KMS-11 (cell line): ENCODE measurements around the gene TMEM121B.

Experiments
- H2AFZ ChIP-seq: fragments of 200-600 bp; sonication (generic); 2 replicates; pipeline ENCODE4 v1.6.1; 2016; ENCODE audit warnings: antibody characterized with exemption, mixed run types, low read depth
- H3K27ac ChIP-seq: fragments of 200-600 bp; sonication (generic); 2 replicates; pipeline ENCODE4 v1.6.1; 2016; ENCODE audit warnings: mild to moderate bottlenecking, mixed run types
- H3K27me3 ChIP-seq: fragments of 200-600 bp; sonication (generic); 2 replicates; pipeline ENCODE4 v1.6.1; 2017; ENCODE audit warnings: mild to moderate bottlenecking, low read depth, mixed run types, moderate library complexity; ENCODE audit not compliant: insufficient read depth
- H3K36me3 ChIP-seq: fragments of 200-600 bp; sonication (generic); 2 replicates; pipeline ENCODE4 v1.6.1; 2017; ENCODE audit warnings: mild to moderate bottlenecking, mixed run types; ENCODE audit not compliant: insufficient read depth
- H3K4me1 ChIP-seq: fragments of 200-600 bp; sonication (generic); 2 replicates; pipeline ENCODE4 v1.6.1; 2016; ENCODE audit warnings: mild to moderate bottlenecking, low read depth, mixed run types; ENCODE audit not compliant: poor library complexity, severe bottlenecking
- H3K4me2 ChIP-seq: fragments of 200-600 bp; sonication (generic); 2 replicates; pipeline ENCODE4 v1.7.0; 2016; ENCODE audit warnings: mild to moderate bottlenecking, mixed run types
- H3K4me3 ChIP-seq: fragments of 200-600 bp; sonication (generic); IDR thresholded peaks from 2 replicates; pipeline ENCODE4 v1.6.1; 2017; ENCODE audit warnings: low read depth, low read length, mixed read lengths; ENCODE audit not compliant: insufficient read depth
- H3K79me2 ChIP-seq: fragments of 200-600 bp; sonication (generic); 2 replicates; pipeline ENCODE4 v1.6.1; 2016; ENCODE audit warnings: low read depth, mixed run types; ENCODE audit not compliant: insufficient read depth
- H3K9ac ChIP-seq: fragments of 200-600 bp; sonication (generic); 2 replicates; pipeline ENCODE4 v1.6.1; 2016; ENCODE audit warnings: mild to moderate bottlenecking, mixed run types
- H4K20me1 ChIP-seq: fragments of 200-600 bp; sonication (generic); 2 replicates; pipeline ENCODE4 v1.6.1; 2016; ENCODE audit warnings: mild to moderate bottlenecking, mixed run types; ENCODE audit not compliant: insufficient read depth
- TF ChIP-seq, protein P1 (sequence below): fragments of 200-600 bp; sonication (generic); conservative IDR thresholded peaks from 2 replicates; pipeline ENCODE4 v1.6.1; 2017; ENCODE audit warnings: low read depth, mild to moderate bottlenecking, antibody characterized with exemption, low read length, moderate library complexity, mixed read lengths

TMEM121B gene

DNA sequence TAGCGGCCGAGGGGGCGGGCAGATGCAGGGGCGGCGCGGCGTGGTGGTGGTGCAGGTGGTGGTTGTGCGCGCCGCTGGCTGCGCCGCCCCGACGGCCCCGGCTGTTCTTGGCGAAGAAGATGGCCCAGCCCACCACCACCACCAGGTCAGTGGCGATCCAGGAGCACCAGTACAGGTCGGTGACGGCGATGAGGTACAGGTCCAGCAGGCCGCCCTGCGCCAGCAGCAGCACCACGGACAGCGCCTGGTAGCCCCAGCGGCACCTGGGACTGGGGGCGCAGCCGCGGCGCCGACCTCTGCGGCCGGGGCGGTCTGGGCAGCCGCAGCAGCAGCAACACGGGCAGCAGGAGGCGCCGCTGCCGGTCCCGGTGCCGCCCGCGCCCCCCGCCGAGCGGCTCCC lies 879 bp downstream of the TMEM121B start:
- no peaks in the 10 kb centered on the region for H3K27me3 ChIP-seq
- H3K9ac ChIP-seq: no peak overlapping the region
- H3K4me3 ChIP-seq: no peak overlapping the region
- no peaks in the 10 kb centered on the region for H4K20me1 ChIP-seq
- no peaks in the 10 kb centered on the region for H3K36me3 ChIP-seq
- H2AFZ ChIP-seq: no peak overlapping the region
- H3K27ac ChIP-seq: no peak overlapping the region
- H3K4me1 ChIP-seq: peaks cover 10% of the 10 kb centered on the region
- H3K4me2 ChIP-seq: no peak overlapping the region
- no peaks in the 10 kb centered on the region for H3K79me2 ChIP-seq
- TF ChIP-seq, protein P1, sequence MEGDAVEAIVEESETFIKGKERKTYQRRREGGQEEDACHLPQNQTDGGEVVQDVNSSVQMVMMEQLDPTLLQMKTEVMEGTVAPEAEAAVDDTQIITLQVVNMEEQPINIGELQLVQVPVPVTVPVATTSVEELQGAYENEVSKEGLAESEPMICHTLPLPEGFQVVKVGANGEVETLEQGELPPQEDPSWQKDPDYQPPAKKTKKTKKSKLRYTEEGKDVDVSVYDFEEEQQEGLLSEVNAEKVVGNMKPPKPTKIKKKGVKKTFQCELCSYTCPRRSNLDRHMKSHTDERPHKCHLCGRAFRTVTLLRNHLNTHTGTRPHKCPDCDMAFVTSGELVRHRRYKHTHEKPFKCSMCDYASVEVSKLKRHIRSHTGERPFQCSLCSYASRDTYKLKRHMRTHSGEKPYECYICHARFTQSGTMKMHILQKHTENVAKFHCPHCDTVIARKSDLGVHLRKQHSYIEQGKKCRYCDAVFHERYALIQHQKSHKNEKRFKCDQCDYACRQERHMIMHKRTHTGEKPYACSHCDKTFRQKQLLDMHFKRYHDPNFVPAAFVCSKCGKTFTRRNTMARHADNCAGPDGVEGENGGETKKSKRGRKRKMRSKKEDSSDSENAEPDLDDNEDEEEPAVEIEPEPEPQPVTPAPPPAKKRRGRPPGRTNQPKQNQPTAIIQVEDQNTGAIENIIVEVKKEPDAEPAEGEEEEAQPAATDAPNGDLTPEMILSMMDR: no peak

DNA sequence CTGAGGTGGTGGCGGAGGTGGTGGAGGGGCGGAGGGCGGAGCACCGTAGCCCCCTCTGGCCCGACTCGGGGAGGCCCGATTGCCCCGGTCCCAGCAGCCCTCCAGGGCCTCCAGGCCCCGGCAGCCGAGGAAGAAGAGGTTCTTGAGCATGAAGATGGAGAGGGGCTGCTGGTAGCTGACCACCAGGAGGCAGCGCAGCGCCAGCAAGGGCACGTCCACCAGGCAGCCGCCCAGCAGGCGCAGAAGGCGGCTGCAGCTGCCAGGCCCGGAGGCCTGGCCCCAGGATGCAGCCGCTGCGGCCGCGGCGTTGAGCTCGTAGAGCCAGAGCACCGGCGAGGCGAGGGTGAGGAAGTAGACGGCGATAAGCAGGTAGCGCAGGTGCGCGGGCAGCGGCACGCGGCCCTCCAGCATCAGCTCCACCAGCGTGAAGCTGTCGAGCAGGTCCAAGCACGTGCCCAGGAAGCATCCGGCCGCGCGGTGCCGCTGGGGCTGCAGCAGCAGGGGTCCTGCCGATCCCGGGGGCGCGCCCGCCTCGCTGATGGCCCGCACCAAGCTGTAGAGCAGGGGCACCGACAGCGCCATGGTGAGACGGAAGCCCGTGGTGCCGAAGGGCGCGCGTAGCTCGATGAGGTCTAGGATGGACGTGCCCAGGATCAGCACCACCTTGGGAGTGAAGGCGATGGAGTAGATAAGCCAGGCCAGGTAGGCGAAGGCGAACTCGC lies 1.5 kb downstream of the TMEM121B start:
- Histone ChIP-seq H2AFZ (no peak overlapping the region), H3K27me3 (no peaks in the 10 kb centered on the region), H3K79me2 (no peaks in the 10 kb centered on the region), H3K9ac (no peak overlapping the region), H3K4me2 (no peak overlapping the region), H3K27ac (no peak overlapping the region), H3K4me3 (no peak overlapping the region), H3K36me3 (no peaks in the 10 kb centered on the region), H3K4me1 (peaks cover 10% of the 10 kb centered on the region), H4K20me1 (no peaks in the 10 kb centered on the region)
- TF ChIP-seq, protein P1: no peak

DNA sequence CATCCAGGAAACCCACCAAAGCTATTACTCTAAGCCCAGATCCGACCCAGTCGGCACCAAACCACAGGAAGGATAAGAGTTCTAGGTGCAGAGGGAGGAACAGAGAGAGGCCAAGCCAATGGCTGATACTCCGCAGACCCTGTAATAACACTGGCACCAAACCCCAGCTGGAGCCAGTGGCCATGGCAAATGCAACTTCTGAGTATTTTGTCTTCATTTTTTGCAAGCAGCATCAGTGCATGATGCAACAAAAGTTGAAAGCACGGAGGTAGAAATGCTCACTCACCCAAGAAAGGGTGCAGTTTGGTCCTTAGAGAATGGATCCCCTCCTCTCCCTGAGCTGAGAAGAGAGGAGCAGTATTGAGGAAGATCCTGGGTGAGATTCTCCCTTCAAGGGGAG lies 2.8 kb downstream of the TMEM121B start:
- TF ChIP-seq, protein P1: no peak
- Histone ChIP-seq H2AFZ (no peak overlapping the region), H3K27me3 (no peaks in the 10 kb centered on the region), H3K9ac (no peak overlapping the region), H3K4me1 (peaks cover 10% of the 10 kb centered on the region), H3K36me3 (no peaks in the 10 kb centered on the region), H4K20me1 (no peaks in the 10 kb centered on the region), H3K4me3 (no peak overlapping the region), H3K79me2 (no peaks in the 10 kb centered on the region), H3K4me2 (no peak overlapping the region), H3K27ac (no peak overlapping the region)

DNA sequence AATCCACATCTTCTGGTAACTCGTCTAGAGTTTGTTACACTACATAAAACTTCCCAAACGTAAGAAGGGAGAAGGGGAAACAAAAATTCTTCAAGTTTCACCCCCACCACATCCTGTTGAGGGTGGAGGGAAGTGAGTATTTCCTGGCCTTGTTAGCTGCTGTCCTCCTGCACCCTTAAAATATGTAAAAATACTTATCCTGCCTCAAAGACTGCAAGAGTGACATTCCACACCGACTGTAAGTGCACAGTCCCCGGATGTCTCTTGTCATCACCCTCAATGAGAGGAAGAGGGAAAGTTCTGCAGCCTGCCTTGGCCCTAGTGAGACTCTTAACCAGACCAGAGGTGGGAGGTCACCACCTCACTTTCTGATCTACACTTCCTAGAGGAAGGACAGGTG lies 3.3 kb downstream of the TMEM121B start:
- TF ChIP-seq, protein P1: no peak
- Histone ChIP-seq H3K4me3 (no peak overlapping the region), H3K9ac (no peak overlapping the region), H3K4me2 (no peak overlapping the region), H3K27me3 (no peaks in the 10 kb centered on the region), H3K36me3 (no peaks in the 10 kb centered on the region), H3K79me2 (no peaks in the 10 kb centered on the region), H2AFZ (no peak overlapping the region), H3K4me1 (peaks cover 10% of the 10 kb centered on the region), H4K20me1 (no peaks in the 10 kb centered on the region), H3K27ac (no peak overlapping the region)
